ENCODE data around the gene HADHB. TPM values are rescaled to one million over a fixed set of nuclear protein-coding genes. Genes with fewer than 3 reads are reported as not detected.

HADHB gene
- total and polyA plus RNA-seq, 2 experiments from 2014 or later: 131 to 133 TPM

DNA sequence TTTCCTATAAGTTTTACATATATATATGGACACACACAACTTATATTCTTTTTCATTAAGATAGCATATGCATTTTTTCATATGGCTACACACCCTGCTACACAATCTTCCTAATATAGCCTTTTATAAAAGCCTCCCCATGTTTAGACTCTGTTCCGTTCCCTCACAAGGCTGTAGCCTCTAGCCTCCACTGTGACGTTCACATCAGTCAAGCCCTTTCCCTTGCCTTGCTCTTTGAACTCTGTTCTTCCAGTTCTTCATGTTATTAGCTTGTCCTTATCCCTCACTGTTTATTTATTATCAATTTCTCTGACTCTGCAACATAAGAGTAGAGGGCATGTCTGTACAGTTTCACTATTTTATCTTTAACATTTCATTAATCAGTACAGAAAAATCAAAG is 38.9 kb downstream of the HADHB start:
- H3K27ac ChIP-seq: no peak overlapping the region
- TF ChIP-seq, protein P1, sequence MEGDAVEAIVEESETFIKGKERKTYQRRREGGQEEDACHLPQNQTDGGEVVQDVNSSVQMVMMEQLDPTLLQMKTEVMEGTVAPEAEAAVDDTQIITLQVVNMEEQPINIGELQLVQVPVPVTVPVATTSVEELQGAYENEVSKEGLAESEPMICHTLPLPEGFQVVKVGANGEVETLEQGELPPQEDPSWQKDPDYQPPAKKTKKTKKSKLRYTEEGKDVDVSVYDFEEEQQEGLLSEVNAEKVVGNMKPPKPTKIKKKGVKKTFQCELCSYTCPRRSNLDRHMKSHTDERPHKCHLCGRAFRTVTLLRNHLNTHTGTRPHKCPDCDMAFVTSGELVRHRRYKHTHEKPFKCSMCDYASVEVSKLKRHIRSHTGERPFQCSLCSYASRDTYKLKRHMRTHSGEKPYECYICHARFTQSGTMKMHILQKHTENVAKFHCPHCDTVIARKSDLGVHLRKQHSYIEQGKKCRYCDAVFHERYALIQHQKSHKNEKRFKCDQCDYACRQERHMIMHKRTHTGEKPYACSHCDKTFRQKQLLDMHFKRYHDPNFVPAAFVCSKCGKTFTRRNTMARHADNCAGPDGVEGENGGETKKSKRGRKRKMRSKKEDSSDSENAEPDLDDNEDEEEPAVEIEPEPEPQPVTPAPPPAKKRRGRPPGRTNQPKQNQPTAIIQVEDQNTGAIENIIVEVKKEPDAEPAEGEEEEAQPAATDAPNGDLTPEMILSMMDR (IDR thresholded peaks at IDR 0.05; ENCODE audit: poor library complexity): no peak
- TF ChIP-seq EZH2phosphoT487 (IDR thresholded peaks at IDR 0.05; ENCODE audit: low read depth, severe bottlenecking, unreplicated experiment) (no peak), EZH2 (IDR thresholded peaks at IDR 0.05; ENCODE audit: borderline replicate concordance) (no peak)
- H3K36me3 ChIP-seq (replicated peaks; ENCODE audit: insufficient read depth, low read depth): no peaks in the 10 kb centered on the region
- H3K79me2 ChIP-seq: no peaks in the 10 kb centered on the region
- no peak overlapping the region for H3K4me2 ChIP-seq
- no peaks in the 10 kb centered on the region for H3K9me2 ChIP-seq (replicated peaks; ENCODE audit: insufficient read depth)
- no peaks in the 10 kb centered on the region for H3K27me3 ChIP-seq
- no peaks in the 10 kb centered on the region for H4K20me1 ChIP-seq (ENCODE audit: insufficient read depth, poor library complexity, severe bottlenecking)
- H3K4me3 ChIP-seq: no peak overlapping the region
- WGBS (ENCODE audit: low lambda C conversion rate, missing lambda C conversion rate): 86% methylated on average over 2 of the region's 2 CpGs
- no peaks in the 10 kb centered on the region for H3K4me1 ChIP-seq (ENCODE audit: insufficient read depth)
- DNase-seq (ENCODE audit: low spot score): no peak
- H2AFZ ChIP-seq: no peak overlapping the region
- H3K9me3 ChIP-seq (ENCODE audit: low read depth): no peaks in the 10 kb centered on the region

DNA sequence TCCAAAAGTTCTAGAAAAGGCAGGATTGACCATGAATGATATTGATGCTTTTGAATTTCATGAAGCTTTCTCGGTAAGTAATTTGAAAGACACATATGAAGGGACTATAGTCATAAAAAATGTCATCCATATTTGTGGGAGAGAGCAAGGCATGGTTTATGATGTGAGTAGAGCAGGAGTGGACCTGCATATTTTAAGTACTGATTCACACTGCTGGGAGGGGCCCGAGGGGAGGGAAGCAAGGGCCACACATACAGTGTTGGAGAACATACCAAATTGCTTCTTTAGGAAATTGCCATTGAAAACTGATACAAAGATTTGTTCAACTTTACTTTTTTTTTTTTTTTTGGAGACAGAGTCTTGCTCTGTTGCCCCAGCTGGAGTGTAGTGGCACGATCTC is 39.4 kb downstream of the HADHB start:
- 96% methylated on average over 3 of the region's 3 CpGs for WGBS (ENCODE audit: low lambda C conversion rate, missing lambda C conversion rate)
- H2AFZ ChIP-seq: no peak overlapping the region
- H3K9me3 ChIP-seq (ENCODE audit: low read depth): no peaks in the 10 kb centered on the region
- H3K27ac ChIP-seq: no peak overlapping the region
- H4K20me1 ChIP-seq (ENCODE audit: insufficient read depth, poor library complexity, severe bottlenecking): no peaks in the 10 kb centered on the region
- H3K9me2 ChIP-seq (replicated peaks; ENCODE audit: insufficient read depth): no peaks in the 10 kb centered on the region
- no peak overlapping the region for H3K4me2 ChIP-seq
- TF ChIP-seq EZH2phosphoT487 (IDR thresholded peaks at IDR 0.05; ENCODE audit: low read depth, severe bottlenecking, unreplicated experiment): no peak
- TF ChIP-seq EZH2 (IDR thresholded peaks at IDR 0.05; ENCODE audit: borderline replicate concordance): no peak
- TF ChIP-seq, protein P1 (IDR thresholded peaks at IDR 0.05; ENCODE audit: poor library complexity): no peak
- no peaks in the 10 kb centered on the region for H3K27me3 ChIP-seq
- no peaks in the 10 kb centered on the region for H3K4me1 ChIP-seq (ENCODE audit: insufficient read depth)
- DNase-seq (ENCODE audit: low spot score): no peak
- no peaks in the 10 kb centered on the region for H3K36me3 ChIP-seq (replicated peaks; ENCODE audit: insufficient read depth, low read depth)
- H3K79me2 ChIP-seq: no peaks in the 10 kb centered on the region
- no peak overlapping the region for H3K4me3 ChIP-seq

DNA sequence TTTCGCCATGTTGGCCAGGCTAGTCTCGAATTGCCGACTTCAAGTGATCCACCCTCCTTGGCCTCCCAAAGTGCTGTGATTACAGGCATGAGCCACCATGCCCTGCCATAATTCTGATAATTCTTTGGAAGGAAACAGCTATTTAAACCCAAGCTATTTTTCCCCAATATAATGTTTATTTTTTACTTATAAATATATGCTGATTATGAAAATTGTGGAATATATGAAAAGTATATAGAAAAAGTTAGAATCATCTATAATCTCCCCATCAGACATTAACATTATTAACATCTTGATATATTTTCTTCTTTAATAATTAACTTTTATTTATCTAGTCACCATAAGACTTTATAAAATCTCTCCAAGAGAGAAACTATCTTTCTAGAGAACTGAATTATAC is 41.2 kb downstream of the HADHB start:
- no peaks in the 10 kb centered on the region for H3K36me3 ChIP-seq (replicated peaks; ENCODE audit: insufficient read depth, low read depth)
- 98% methylated on average over 3 of the region's 3 CpGs for WGBS (ENCODE audit: low lambda C conversion rate, missing lambda C conversion rate)
- H3K79me2 ChIP-seq: no peaks in the 10 kb centered on the region

More for the DNA sequence above, 41.2 kb downstream of the HADHB start:
- H3K27me3 ChIP-seq: no peaks in the 10 kb centered on the region
- no peak overlapping the region for H3K4me3 ChIP-seq
- H4K20me1 ChIP-seq (ENCODE audit: insufficient read depth, poor library complexity, severe bottlenecking): no peaks in the 10 kb centered on the region
- no peak overlapping the region for H3K27ac ChIP-seq
- H3K4me2 ChIP-seq: no peak overlapping the region
- no peaks in the 10 kb centered on the region for H3K9me3 ChIP-seq (ENCODE audit: low read depth)
- no peaks in the 10 kb centered on the region for H3K9me2 ChIP-seq (replicated peaks; ENCODE audit: insufficient read depth)
- TF ChIP-seq EZH2phosphoT487 (IDR thresholded peaks at IDR 0.05; ENCODE audit: low read depth, severe bottlenecking, unreplicated experiment): no peak
- TF ChIP-seq, protein P1 (IDR thresholded peaks at IDR 0.05; ENCODE audit: poor library complexity): no peak
- no peak for TF ChIP-seq EZH2 (IDR thresholded peaks at IDR 0.05; ENCODE audit: borderline replicate concordance)
- no peak overlapping the region for H2AFZ ChIP-seq
- H3K4me1 ChIP-seq (ENCODE audit: insufficient read depth): no peaks in the 10 kb centered on the region
- no peak for DNase-seq (ENCODE audit: low spot score)
